K562 (cell line): ENCODE measurements around the gene NT5C3B. TPM values are rescaled to one million over a fixed set of nuclear protein-coding genes. Genes with fewer than 3 reads are reported as not detected.
A peak's percentile ranks its signal among the peaks of the same experiment; 100 is the strongest.

Experiments used
- CBX2 ChIP-seq: fragments of 200-600 bp; sonication (generic); IDR thresholded peaks from one replicate; pipeline ENCODE4 v1.6.1; 2012; ENCODE audit warnings: mild to moderate bottlenecking, low read length, inconsistent platforms; ENCODE audit not compliant: insufficient read depth, poor library complexity, severe bottlenecking
- HDAC1 ChIP-seq, 2 experiments: fragments of 450-650 bp; IDR thresholded peaks; 2 replicates each; pipeline ENCODE4 v1.6.1; 2016 to 2017; ENCODE audit warnings: inconsistent platforms in 1 of 2, mild to moderate bottlenecking in 1 of 2, moderate library complexity in 1 of 2
- HES1 ChIP-seq: fragments of 450-650 bp; IDR thresholded peaks from 2 replicates; pipeline ENCODE4 v1.6.1; 2016; ENCODE audit warnings: low read depth, mild to moderate bottlenecking, moderate library complexity
- MYNN ChIP-seq, 2 experiments: sonication (generic); formaldehyde crosslinking in 1 of 2; IDR thresholded peaks; 2 replicates each; pipeline versions ENCODE4 v1.5.0 to v1.6.1; 2016 to 2020; ENCODE audit warnings: antibody characterized with exemption in 1 of 2, missing genetic modification reagents in 1 of 2
- RBM39 ChIP-seq: fragments of 200-400 bp; formaldehyde crosslinking; optimal IDR thresholded peaks from 2 replicates; pipeline ENCODE3; 2018; ENCODE audit warnings: low read depth, low read length
- ZNF407 ChIP-seq: fragments of 450-650 bp; IDR thresholded peaks from 2 replicates; pipeline ENCODE4 v1.6.1; 2016; ENCODE audit warnings: low read depth
- polyA plus RNA-seq, 8 experiments: library from polyadenylated mRNA; depleted of rRNA in 4 of 8; stranded (reverse) in 5 of 8; unstranded in 3 of 8; fragments of >200 nt; fragmentation: Nextera tagmentation in 2 of 8; fragmentation: Illumina TruSeq in 1 of 8; extraction: Ambion mirVana in 2 of 8; extraction: Trizol in 1 of 8; gene quantifications; 2 replicates each; pipeline versions ENCODE4 v1.2.1 to v1.2.3, GENCODE V29; 2011 to 2014; ENCODE audit warnings: inconsistent platforms in 1 of 8, missing spikeins in 1 of 8
- total RNA-seq, 7 experiments: library from RNA; depleted of rRNA in 6 of 7; stranded (reverse); fragments of >200 nt in 6 of 7; fragmentation: Illumina TruSeq in 2 of 7; extraction: Trizol in 2 of 7; gene quantifications; 2 replicates each; pipeline versions ENCODE4 v1.2.1 to v1.2.3, GENCODE V29; 2011 to 2021; ENCODE audit warnings: low replicate concordance in 1 of 7
- TF ChIP-seq, protein P1 (sequence below): sonication (generic); formaldehyde crosslinking; IDR thresholded peaks from 2 replicates; pipeline ENCODE4 v1.8.0; 2022; ENCODE audit warnings: mild to moderate bottlenecking, missing genetic modification reagents
- TF ChIP-seq, protein P2 (sequence below): fragments of 450-650 bp; formaldehyde crosslinking; IDR thresholded peaks from 2 replicates; pipeline ENCODE4 v1.4.0; 2022; ENCODE audit warnings: missing genetic modification characterization
- TF ChIP-seq, protein P3 (sequence below): fragments of 450-650 bp; IDR thresholded peaks from 2 replicates; pipeline ENCODE4 v1.6.1; 2016

The NT5C3B gene
- total and polyA plus RNA-seq, 9 of the 15 experiments (the other 6 are each of a cell fraction or from before 2014, with no cell fraction given): 2.0 to 166 (median 85.0) TPM

GRCh38 chr17:41785091-41785858, 50.8 kb downstream of the NT5C3B start (continued):
- TF ChIP-seq, protein P1, sequence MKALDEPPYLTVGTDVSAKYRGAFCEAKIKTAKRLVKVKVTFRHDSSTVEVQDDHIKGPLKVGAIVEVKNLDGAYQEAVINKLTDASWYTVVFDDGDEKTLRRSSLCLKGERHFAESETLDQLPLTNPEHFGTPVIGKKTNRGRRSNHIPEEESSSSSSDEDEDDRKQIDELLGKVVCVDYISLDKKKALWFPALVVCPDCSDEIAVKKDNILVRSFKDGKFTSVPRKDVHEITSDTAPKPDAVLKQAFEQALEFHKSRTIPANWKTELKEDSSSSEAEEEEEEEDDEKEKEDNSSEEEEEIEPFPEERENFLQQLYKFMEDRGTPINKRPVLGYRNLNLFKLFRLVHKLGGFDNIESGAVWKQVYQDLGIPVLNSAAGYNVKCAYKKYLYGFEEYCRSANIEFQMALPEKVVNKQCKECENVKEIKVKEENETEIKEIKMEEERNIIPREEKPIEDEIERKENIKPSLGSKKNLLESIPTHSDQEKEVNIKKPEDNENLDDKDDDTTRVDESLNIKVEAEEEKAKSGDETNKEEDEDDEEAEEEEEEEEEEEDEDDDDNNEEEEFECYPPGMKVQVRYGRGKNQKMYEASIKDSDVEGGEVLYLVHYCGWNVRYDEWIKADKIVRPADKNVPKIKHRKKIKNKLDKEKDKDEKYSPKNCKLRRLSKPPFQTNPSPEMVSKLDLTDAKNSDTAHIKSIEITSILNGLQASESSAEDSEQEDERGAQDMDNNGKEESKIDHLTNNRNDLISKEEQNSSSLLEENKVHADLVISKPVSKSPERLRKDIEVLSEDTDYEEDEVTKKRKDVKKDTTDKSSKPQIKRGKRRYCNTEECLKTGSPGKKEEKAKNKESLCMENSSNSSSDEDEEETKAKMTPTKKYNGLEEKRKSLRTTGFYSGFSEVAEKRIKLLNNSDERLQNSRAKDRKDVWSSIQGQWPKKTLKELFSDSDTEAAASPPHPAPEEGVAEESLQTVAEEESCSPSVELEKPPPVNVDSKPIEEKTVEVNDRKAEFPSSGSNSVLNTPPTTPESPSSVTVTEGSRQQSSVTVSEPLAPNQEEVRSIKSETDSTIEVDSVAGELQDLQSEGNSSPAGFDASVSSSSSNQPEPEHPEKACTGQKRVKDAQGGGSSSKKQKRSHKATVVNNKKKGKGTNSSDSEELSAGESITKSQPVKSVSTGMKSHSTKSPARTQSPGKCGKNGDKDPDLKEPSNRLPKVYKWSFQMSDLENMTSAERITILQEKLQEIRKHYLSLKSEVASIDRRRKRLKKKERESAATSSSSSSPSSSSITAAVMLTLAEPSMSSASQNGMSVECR: no peak
- no peak for TF ChIP-seq CBX2
- no peak for TF ChIP-seq ZNF407
- TF ChIP-seq, protein P2, sequence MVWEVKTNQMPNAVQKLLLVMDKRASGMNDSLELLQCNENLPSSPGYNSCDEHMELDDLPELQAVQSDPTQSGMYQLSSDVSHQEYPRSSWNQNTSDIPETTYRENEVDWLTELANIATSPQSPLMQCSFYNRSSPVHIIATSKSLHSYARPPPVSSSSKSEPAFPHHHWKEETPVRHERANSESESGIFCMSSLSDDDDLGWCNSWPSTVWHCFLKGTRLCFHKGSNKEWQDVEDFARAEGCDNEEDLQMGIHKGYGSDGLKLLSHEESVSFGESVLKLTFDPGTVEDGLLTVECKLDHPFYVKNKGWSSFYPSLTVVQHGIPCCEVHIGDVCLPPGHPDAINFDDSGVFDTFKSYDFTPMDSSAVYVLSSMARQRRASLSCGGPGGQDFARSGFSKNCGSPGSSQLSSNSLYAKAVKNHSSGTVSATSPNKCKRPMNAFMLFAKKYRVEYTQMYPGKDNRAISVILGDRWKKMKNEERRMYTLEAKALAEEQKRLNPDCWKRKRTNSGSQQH (CRISPR knock-in tag): no peak
- TF ChIP-seq RBM39: no peak
- TF ChIP-seq MYNN (IDR thresholded peaks at IDR 0.05): 0 out of 2 replicates have a peak, but pooled peaks have one; percentile 14
- no peak for TF ChIP-seq MYNN (CRISPR knock-in tag; IDR thresholded peaks at IDR 0.05)
- TF ChIP-seq HDAC1 (IDR thresholded peaks at IDR 0.05): peak in 1 of 2 experiments; percentile 61; a peak in 2 of 4 replicates
- TF ChIP-seq, protein P3, sequence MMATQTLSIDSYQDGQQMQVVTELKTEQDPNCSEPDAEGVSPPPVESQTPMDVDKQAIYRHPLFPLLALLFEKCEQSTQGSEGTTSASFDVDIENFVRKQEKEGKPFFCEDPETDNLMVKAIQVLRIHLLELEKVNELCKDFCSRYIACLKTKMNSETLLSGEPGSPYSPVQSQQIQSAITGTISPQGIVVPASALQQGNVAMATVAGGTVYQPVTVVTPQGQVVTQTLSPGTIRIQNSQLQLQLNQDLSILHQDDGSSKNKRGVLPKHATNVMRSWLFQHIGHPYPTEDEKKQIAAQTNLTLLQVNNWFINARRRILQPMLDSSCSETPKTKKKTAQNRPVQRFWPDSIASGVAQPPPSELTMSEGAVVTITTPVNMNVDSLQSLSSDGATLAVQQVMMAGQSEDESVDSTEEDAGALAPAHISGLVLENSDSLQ: peak; percentile 18; the same call in 1 of the 2 replicates
- TF ChIP-seq HES1: no peak
